Activated effector memory CD4-positive, alpha-beta T cell treated with anti-CD3 and anti-CD28 coated beads, Interleukin-2, amount 50 U/mL, for 16 hours (primary cell): Measurements from ENCODE around the gene TMEM87B.

ENCODE experiments used
- DNase-seq: peaks from one replicate; pipeline ENCODE4 v3.0.0-alpha.2; 2020

TMEM87B gene

GRCh38 chr2:112153179-112153490, 98.1 kb downstream of the TMEM87B start:
- peak; percentile 50 for DNase-seq

DNA sequence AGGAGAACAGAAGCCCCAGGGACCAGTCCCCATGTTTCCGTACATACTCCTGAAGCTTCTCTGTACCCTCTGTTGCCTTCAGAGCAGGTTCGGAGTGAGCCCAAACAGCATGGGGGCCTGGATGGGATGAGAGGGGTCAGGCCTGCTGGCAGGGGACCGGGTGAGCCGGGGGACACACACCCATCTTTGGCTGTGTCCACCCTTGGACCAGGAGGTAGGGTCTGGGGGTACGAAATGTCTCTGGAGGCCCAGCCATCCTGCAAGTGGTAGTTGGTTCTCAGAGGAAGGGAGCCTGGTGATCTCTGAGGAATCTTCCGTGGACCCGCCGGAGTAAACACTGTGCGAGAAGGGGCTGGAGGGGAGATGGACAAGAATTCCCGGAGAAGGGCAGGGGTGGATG, 98.4 kb downstream of the TMEM87B start:
- peak; percentile 50 for DNase-seq

GRCh38 chr2:112154246-112155117, 99.4 kb downstream of the TMEM87B start:
- DNase-seq: peak; percentile 64

GRCh38 chr2:112155331-112156151, 100.5 kb downstream of the TMEM87B start:
- peak; percentile 78 for DNase-seq

DNA sequence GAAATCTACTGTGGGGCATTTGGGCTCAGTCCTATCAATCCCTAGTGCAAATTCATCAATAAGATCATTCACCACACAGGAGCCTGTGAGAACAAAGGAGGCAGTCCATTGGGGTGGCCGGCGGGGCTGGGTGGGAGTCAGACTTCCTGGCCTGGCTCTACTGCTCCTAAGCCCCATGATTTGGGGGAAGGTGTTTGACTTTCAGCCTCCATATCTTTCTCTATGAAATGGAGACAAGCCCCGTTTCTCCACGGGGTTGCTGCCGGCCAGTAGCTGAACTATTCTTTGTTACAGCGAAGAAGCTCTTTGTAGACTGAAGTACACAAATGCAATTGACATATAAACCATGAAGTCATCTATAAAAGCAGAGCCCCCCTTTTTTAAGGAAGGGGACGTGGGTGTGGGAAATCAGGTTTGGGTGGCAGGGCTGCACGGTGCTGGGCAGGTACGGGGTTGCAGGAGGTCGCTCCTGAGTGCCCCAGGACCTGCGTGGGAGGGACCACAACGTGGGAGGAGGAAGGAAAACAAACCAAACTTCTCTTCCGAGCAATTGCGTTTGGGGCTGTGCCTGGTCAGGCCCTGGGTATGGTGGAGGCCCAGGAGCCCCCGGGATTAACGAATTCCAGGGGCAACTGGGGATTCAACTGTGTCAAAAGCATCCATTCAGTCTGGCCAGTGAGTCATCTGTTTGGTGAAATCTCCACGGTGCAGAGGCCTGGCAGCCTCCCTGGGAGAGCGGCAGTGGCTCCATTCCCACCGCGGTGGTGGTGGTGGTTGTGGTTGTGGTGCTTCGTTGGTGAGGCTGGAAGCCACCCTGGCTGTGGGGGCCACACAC, 101.3 kb downstream of the TMEM87B start:
- peak; percentile 76 for DNase-seq

DNA sequence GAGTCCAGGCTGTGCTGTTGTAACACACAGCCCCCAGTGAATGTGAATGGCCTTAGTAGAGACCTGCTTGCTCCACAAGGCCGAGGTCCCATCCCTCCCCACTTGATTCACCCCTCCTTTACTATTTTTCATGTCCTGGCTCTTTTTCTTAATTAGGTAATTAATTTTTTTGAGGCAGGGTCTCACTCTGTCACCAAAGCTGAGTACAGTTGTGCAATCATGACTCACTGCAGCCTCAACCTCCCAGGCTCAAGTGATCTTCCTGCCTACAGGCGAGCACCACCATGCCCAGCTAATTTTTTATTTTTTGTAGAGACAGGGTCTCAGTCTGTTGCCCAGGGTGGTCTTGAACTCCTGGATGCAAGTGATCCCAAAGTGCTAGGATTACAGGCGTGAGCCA, 102.4 kb downstream of the TMEM87B start:
- DNase-seq: peak; percentile 46

DNA sequence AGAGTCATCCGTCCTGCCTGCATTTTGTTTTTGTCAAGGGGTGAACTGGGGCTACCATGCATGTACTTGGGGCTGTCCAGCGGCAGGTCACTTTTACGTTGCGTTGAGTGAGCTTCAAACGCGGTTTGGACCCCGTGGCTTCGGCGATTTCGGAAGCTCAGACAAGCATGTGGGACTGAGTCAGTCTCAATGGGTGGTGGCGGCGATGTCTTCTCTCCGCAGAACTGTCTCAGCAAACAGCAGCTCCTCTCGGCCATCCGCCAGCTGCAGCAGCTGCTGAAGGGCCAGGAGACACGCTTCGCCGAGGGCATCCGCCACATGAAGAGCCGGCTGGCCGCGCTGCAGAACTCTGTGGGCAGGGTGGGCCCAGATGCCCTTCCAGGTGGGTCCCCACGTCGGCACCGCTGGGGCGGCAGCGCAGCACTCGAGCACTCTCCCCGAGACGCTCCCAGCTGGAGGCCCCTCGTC, 104.4 kb downstream of the TMEM87B start:
- DNase-seq: peak; percentile 46

- peak; percentile 54 for DNase-seq
Observed at GRCh38 chr2:112160283-112161250, 105.5 kb downstream of the TMEM87B start.

DNA sequence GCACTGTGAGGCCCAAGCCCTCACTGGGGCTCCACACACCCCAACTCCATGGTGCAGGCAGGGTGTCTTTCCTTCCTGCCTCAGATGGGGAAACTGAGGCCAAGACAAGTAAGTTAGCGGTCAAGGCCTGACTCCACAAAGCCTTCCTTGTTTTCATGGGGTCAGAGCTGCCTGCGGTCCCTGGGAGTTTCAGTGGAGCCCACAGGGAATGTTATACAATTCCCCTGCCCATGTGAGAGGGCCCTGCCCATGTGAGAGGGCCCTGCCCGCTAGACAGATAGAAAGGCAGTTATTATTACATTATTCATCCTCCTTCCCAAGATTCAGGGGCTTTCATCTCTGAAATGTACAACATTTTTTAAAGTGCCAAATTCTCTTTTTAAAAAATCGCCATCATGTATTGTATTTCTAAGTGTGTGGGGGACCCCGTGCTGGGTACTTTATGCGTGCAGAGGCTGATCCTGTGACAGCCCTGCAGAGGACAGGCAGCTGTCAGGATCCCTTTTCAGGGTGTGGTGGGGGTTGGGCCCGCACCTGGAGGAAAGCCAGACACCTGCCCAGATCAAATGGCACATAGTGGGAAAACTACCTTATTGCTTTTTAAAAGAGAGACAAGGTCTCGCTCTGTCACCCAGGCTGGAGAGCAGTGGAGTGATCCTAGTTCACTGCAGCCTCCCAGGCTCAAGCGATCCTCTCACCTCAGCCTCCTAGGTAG, 106.5 kb downstream of the TMEM87B start:
- peak; percentile 28 for DNase-seq

GRCh38 chr2:112162341-112162740, 107.3 kb downstream of the TMEM87B start:
- peak; percentile 36 for DNase-seq

DNA sequence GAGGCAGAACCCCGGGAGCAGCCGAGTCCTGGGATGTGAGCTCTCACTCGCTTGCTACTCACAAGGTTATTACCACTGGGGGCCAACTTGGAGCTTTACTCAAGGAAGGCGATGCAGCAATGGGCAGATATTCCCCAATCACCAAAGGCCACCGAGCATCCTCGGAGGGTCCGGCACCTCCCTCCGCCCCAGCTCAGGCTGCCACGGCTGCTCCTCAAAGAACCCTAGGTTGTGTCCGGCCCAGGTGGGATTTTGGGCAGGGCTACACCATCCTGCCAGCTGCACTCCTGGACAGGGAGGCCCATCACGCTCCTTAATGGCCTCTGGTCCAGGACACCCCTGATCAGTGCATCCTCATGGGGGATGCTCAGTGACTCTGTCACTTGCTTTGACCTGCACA, 107.9 kb downstream of the TMEM87B start:
- peak; percentile 50 for DNase-seq

GRCh38 chr2:112163541-112163981, 108.5 kb downstream of the TMEM87B start:
- DNase-seq: no peak

GRCh38 chr2:112164876-112165275, 109.8 kb downstream of the TMEM87B start:
- peak; percentile 48 for DNase-seq

- DNase-seq: no peak
Observed at GRCh38 chr2:112165296-112165695, 110.2 kb downstream of the TMEM87B start.

DNA sequence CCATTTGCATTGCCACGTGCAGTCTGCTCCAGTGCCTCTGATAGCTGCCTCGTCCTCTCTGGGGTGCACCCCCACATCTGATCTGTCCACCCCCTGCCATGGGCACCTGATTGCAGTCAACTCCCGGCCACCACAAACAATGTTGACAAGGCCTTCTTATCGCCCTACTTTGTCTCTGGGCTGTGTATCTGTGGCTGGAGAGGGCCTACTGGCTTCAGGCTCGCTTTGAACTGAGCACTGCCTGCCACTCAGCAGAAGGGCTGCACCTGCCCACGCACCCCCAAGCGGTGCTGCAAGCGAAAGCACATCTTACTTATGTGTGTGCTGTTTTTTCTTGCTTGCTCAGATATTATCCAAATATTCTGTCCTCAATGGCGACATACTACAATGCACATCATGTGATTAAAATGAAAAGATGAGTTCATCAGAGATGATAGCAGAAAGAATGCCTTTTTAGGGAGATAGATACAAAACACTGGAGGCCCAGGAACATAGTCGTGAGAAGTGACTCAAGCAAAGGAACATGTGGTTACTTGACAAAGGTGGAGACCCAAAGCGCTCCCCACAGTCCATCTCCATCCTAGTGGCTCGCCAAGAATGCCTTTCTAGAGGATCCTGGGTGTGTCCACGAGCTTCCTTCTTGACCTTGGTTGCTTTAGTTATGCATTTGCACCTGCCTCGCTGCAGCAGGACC, 111.9 kb downstream of the TMEM87B start:
- peak; percentile 76 for DNase-seq

GRCh38 chr2:112168422-112169124, 113.5 kb downstream of the TMEM87B start:
- DNase-seq: peak; percentile 45
